HG03064 (cell line): ENCODE results near the gene MAP1B.

Source experiments
- ATAC-seq: cut with Tn5 transposase; IDR thresholded peaks from one replicate; pipeline ENCODE4 v1.9.1; 2021; ENCODE audit warnings: low read depth; ENCODE audit not compliant: unreplicated experiment

MAP1B gene

DNA sequence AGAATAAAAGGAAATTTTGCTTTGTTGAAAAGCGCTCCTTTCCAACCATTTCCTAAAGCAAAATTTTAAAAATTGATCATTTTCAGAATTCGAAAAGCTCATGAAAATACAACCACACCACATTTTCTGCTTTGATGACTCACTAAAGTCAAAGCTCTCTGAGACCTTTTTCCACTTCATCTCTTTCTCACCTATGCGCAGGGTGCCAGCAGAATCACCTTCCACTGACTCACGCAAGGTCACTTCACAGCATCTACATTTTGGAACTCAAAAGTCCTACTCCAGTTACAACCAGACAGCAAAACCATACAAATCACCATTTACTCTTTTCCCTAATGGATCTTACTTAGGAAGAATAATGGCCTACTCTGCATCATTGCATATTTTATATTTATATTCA, 106.2 kb downstream of the MAP1B start:
- ATAC-seq, result no peak

DNA sequence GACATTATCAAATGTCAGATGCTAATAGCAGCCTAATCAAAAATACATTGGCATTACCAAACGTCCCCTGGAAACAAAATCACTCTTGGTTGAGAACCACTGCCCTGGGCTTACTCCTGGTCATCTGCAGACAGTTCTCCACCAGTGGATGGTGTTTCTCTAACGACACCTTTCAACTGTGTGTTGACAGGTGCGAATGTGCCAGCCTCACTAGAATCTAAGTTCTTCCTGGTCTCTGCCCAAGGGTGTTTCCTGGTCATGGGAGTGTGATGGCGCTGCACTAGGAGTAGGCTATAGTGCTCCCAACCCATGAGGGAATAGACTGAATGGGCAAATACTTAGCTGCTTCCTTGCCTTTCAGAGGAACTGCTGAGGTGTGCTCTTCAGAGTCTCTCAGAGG, 106.9 kb downstream of the MAP1B start:
- no peak for ATAC-seq

DNA sequence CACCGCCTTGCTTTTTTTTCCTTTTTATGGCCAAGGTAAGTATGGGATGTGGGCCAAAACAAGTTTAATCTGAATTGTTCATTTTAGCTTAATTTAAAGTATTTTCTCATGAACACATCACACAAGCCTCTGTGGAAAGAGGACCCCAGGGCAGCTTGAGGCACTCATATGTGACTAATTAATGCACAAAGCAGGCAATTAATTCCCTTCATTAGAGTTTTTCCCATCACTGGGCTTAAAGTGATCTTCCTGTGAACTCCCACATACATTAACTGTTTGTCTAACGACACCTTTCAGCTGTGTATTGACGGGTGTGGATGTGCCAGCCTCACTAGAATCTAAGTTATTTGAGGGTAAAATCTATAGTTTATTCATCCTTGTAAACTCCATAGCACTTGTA, 109.5 kb downstream of the MAP1B start:
- no peak for ATAC-seq

DNA sequence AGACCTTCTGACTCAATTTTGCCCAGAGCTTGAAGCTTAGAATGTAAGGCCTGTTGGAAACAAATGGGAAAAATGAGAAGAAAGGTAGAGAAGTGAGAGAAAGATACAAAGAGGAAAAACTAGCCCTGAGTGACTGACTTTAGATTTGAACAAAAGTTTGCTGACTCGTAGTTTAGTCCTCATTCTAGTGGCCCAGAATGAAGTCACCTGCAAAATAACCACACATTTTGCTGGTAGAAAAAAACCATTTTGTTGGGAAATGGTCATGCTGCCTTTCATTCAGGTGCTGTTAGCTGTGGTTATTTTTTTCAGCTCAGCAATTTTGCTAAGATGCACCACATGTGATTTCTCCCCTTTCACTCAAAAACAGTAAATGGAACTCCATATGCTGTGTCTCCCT, 113.8 kb downstream of the MAP1B start:
- ATAC-seq, result no peak

DNA sequence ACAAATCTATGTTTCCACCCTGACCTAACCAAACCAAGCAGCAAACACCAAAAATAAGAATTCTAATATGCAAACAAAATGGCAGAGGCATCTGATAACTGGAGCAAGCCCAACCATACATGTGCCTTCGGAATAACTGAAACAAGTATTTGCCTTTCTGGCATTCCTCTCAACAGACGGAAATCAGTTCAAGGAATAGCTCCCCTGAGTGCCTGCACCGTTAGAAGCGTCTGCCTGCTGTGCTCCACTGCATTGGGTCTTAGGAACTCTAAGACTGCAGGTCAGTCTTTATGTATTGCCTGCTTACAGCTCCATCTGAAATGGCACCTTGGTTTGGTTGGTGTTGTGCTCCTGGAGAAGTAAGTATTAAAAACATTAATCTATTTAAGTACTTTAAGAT, 114.3 kb downstream of the MAP1B start:
- no peak for ATAC-seq

DNA sequence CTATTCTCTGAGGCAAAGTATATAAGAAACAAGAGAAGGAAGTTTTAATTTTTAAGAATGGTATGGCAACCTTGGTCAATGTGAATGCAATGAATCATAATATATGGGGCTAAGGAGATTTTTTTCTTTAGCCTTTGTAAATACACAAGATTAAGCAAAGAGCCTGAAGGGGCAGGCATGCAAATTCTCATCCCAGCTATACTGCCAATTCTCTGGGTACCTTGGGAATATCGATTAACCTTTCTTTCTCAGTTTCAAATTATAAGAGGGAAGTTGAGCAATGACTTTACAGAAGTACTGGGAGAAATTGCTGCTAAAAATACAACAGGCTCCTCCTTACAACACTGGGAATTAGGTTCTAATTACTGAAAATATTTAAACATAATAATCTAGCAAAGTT, 115.2 kb downstream of the MAP1B start:
- no peak for ATAC-seq

DNA sequence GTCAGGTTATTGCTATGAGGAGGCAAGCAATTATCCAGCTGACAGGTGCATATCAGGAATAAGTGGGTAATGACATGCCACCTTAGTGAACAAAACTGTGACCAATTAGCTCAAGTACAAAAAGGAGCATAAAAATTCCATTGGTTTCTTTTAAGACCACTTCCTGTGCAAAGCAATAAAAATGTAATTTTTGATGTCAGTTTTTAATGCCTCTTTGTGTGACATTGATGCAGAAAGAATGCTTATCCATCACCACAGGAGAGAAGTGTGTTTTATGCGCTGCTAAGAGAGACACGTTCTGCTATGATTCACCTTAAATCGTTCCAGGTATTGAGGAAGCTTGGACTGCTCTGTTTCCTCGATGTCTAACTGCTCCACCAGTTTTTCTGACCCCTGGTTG, 116.1 kb downstream of the MAP1B start:
- no peak for ATAC-seq

DNA sequence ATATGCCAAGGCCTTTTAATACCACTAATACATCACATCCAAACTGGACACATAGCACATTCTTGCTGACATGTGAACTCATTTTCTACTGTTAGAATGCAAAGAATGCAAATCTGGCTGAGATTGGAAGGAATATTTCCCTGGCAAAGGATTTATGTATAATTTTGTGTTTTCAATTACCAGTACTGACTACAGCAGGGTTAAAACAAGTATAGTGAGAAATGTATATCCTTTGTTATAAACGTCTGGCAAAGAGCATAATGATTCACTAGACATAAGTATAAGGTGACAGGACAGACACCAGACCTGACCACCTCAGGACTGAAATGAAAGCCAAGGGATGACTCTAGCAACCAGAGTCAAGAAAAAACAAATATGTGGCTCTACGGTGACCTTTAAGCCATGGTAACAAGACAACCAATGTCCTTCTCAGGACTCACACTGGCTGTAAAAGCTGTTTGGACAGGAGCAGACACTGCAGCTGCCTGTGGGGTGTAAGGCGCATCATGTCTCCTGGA, 117.7 kb downstream of the MAP1B start:
- ATAC-seq, result no peak

DNA sequence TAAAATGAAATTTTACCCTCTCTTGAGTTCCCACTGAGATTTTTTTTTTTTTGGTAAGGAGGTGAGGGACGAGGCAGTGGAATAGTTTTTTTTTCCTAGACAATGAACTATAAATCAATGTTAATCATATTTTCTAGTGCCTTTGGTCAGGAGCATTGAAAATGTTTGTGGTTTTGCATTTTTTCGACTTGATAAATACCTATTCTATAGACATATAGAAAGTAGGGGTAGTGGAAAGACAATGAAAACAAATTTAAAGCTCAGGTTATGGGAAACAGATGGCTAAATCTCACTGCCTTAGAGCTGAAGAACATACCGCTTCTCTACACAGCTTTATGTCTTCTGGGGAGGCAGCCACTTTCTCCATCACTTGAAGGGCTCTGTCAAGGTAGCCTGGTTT, 118.5 kb downstream of the MAP1B start:
- no peak for ATAC-seq

DNA sequence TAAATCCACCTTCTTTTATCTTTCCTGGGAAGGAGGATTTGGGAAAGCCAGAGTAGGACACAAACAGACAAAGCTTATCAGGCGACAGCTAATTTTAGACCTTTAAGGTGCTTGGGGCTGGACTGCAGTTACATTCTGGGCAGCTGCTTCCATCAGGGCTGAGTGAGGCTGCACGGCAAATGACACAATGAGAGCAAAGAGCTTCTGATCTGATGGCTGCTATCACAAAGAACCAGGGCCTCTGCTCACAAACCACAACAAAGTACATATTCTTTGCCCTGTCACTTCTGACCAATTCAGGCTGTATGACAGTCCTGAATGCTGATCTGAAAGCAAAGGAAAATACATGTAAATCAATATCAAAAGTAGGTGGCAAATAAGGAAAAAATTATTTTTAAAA, 119.7 kb downstream of the MAP1B start:
- ATAC-seq, result no peak

DNA sequence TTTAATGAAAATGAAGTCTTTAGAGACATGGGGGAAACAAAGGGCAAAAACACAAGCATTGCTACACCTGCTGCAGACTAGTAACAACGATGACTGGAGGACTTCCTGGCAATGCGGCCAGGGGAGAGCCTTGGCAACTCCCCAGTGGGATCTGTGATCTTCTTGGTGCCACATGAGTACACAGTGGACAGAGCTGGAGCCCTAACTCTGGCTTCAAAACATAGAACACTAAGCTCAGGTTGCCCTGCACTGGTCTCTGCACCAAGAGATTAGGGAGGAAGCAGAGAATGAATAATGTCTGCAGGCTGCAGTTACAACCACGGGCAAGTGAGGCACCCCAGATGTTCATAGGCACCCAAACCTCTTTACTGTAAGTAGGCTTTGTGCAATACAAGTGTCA, 121.7 kb downstream of the MAP1B start:
- ATAC-seq, result no peak

DNA sequence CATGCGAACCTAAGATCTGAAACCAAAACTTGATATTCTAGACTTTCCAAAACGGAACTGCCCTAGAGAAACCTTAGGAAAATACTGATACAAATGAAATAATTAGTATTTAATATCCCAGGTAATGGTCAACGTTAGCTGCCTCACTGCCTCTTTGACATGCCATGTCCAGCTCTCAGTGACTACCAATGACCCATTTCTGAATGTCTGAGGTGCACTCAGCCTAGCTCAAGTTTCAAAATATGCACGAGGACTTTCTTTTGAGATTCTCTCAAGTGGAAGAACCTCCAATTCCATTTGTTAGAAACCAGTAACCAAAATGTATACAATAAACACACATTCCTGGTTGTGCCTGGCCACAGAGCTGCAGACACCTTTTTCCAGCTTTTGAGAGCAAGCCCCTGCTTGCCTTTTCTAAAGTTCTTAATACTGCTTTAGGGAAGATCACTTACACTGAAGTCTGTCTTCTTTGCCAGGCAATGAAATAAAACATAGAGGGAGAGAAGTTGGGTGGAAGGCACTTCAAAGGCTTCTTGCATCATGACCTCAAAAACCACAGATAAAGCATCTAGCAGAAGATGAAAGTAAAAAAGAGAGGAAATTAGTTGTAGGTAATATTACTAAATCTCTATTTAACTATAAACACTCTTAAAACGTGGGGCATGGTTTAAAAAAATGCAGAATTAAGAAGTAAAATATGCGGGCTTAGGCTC, 124.9 kb downstream of the MAP1B start:
- no peak for ATAC-seq

DNA sequence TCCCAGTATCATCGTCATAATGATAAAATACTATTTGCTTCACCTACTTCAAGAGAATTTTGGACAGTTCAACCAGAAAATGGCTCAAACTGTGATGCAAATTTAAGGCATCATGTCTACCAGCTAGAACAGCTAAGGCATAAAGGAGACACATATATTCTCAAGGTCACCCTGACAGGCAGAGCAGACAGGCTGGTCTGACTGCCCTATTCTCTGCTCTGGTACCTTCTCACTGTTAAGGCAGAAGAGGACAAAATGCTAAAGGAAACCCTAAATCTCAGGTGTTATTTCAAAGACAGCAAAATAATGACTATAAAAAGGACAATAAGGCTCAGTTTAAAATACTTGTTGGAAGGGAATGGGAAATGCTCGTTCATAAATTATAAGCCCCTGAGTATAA, 125.6 kb downstream of the MAP1B start:
- ATAC-seq, result no peak

DNA sequence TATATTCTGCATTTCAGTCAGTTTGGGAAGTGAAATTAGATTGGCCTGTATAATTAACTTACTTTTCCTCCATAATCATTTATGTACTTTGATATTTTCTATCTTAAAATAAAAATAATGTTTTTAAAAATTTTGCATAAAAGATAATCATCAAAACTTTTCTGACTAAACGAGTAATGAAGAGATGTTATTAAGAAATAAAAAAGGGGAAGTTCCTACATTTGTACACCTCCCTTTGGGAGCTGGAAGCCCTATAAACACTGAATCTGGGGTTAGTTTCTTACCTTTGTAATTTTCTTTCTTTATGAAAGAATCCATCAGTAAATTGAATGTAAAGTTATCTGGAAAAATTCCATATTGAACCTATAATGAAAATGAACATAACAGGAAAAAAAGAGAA, 126.6 kb downstream of the MAP1B start:
- ATAC-seq, result no peak

DNA sequence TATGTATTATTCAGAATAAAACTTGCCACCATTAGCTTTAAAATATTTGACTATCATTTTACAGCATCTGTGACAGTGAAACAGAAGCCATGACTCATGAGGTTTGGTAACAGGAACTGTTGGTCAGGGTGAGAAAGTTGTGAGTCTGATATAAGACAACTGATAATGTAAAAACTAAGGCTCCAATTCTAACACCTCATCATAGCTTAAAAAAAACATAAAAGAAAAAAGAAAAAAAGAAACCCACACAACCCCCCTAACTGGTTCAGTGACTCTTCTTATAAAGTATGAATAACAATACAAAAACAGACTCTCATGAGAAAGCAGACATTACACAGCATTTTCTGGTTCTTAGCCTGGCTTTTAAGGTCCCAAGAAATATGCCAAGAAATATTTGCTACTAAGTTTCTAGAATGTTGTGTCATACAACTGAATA, 127.0 kb downstream of the MAP1B start:
- ATAC-seq, result peak; percentile 85

DNA sequence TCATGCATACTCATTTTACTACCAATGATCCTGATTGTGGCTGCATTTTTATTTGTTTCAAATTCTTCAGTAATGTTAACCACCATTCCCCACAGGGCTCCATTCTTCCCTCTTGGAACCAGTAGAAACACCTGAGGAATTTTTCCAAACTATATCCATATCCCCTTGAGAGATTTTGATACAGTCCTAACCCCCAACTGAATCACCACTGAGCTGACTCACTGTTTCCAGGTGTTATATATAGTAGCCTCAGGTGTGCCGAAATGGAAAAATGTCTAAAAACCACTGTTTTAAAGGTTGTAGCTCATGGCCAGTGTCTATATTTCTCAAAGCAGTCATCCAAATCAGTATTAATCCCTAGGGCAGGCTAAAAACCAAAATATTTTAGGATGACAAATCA, 127.6 kb downstream of the MAP1B start:
- ATAC-seq, result no peak

DNA sequence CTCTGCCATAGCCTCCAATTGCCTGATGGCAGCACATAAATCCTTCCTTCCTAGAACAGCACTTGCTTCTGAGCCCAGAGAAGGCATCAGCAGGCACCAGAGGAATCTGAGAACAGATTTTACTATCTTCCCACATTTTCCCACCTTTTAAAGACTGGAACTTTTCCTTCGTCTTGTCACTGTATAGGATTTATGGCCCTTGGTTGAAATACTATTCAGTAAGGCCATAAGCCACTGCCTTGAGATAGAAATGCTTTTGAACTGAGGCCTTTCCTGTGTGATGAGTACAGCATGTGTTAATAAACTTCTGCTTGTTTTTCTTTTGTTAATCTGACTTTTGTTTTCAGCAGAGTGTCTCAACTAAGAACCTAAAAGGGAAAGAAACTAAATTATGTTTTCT, 128.4 kb downstream of the MAP1B start:
- no peak for ATAC-seq

DNA sequence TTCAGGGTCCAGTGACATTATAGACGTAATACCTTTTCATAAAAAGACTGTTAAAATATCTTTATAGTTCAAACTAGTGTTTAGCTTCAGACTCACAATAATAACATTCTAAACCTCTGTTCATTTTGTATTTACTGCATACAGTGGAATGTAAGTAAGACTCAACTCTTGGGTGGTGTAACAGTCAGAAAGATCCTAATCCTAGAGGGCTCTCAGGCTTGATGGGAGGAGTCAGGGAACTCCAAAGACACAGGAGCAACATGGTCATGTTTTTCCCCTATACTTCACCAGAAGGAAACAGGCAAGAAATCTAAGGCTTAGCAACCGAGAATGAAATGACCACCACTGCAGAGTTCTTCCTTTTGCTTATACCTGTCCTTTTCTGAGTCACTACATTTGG, 130.1 kb downstream of the MAP1B start:
- ATAC-seq, result no peak

DNA sequence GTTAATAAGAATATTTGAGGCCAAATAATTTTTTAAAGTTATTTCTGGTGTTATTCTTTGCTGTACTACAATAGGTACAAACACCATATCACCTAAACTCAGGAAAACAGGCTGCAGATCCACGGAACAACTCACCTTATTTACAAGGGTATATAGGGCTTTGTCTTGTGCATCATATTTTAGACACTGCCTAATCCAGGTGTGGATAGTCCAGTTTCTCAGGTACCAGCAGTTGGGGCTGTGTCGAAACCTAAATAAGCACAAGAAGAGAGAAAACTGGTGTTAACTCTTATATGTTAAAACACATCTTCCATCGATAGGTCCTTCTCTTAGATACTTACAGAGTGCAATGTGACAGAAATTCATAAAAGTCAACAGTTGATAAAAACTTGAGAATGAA, 130.6 kb downstream of the MAP1B start:
- no peak for ATAC-seq

DNA sequence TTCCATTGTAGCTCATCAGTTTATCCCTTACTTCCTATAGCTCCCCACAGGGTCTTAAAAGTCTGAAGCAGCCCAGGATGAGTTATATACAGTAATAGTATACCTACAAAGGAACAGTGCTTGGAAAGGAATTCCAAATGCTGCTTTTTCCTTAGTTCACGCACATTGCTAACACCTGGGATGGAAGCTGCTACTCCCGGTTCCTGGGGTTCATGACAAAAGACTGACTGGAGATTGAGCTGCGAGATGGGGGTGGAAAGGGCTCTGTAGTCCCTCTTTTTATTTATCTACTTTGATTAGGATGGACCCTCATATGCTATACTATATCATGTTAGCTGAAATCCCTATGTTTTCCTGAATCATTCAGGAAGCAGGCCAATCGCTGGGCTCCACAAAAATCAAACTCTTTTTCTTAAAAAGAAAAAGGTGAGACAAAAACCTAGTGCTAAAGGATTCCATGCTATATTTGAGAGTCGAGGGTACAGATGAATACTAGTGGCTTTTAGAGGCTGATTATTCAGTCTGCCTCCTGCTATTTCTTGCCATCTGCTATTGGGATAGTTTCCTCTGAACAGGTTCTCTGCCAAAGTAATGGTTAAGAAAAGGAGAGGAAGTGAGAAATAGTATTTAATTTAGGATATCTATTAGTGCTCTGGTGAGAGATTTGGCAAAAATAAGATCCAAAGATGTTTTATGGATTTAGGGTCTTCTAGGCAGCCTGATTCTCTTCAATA, 131.6 kb downstream of the MAP1B start:
- no peak for ATAC-seq

DNA sequence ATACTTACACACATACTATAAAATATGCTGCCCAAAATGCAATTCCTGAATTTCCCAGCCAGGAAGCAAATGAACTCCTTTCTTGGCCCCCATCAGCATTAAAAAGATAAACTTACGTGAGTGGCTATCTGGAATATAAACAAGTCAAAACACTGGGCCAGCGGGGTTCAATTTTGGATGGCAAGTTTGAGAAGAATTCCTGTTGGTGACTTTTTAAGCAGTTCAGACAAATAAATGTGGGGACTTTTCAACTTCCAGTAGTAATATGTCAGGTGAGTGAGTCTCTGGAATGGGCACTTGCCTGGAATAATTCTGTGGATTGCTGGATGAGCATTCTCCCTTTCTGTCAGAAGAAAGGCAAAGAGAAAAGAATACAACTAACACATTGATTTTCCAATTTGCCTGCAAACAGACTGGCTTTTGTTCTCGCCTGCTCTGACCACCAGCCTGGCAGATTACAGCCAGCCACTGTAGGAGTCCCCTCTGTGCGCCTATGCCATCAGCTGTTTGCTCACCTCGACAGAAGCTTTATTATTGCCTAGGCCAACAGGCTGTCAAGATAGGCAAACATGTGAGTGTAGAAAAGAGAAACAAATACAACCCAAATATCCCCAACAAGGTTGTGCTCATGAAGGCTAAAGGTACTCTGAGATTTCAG, 134.2 kb downstream of the MAP1B start:
- no peak for ATAC-seq
